Caco-2 (cell line): ENCODE data around the gene RTCB. TPM values are rescaled to one million over a fixed set of nuclear protein-coding genes. Genes with fewer than 3 reads are reported as not detected.
"Not testable (repeated sequence)": the region's sequence is repeated elsewhere in the genome, so short reads cannot be mapped to it uniquely, and the experiment has no call there.

Experiments
- BruUV-seq: library from RNA; stranded (reverse); fragments of 400-500 nt; replicated peaks from 2 replicates; lab custom pipeline; 2021; lab: Mats Ljungman, UMichigan
- CTCF ChIA-PET: fragments of 300-600 bp; sonication (Branson Sonifier 250); formaldehyde crosslinking; loops from one replicate; lab custom pipeline; 2022; ENCODE audit warnings: antibody characterized with exemption; lab: Charles Lee
- POLR2A ChIA-PET: fragments of 300-600 bp; sonication (Branson Sonifier 250); formaldehyde crosslinking; loops from one replicate; lab custom pipeline; 2022; ENCODE audit warnings: antibody characterized with exemption; lab: Charles Lee
- DNase-seq, 2 experiments: peaks; one replicate each; pipeline versions ENCODE4 v3.0.0 to v3.0.0-alpha.2; 2020 to 2022
- H3K27me3 ChIP-seq: replicated peaks from 2 replicates; pipeline ENCODE4 v1.6.0; 2011; ENCODE audit warnings: low read length; ENCODE audit not compliant: control insufficient read depth, insufficient read depth
- H3K36me3 ChIP-seq: 2 replicates; pipeline ENCODE4 v1.5.1; 2011; ENCODE audit warnings: low read length; ENCODE audit not compliant: control insufficient read depth, insufficient read depth
- H3K4me1 ChIP-seq: fragments of 250-450 bp; sonication (Bioruptor Pico); 2 replicates; pipeline ENCODE4 v1.5.1; 2020; ENCODE audit warnings: mild to moderate bottlenecking
- H3K4me3 ChIP-seq: 2 replicates; pipeline ENCODE4 v1.5.1; 2011; ENCODE audit warnings: low read depth, mild to moderate bottlenecking, control low read depth, low read length
- H3K9me3 ChIP-seq: fragments of 250-450 bp; sonication (Bioruptor Pico); 2 replicates; pipeline ENCODE4 v1.5.1; 2020; ENCODE audit warnings: mild to moderate bottlenecking, moderate library complexity
- H3K27ac Mint-ChIP-seq: one replicate; pipeline ENCODE4 v1.8.0; 2022; ENCODE audit warnings: mixed read lengths; ENCODE audit not compliant: unreplicated experiment
- H3K27me3 Mint-ChIP-seq: one replicate; pipeline ENCODE4 v1.8.0; 2022; ENCODE audit warnings: mixed read lengths; ENCODE audit not compliant: insufficient read depth, unreplicated experiment
- H3K36me3 Mint-ChIP-seq: one replicate; pipeline ENCODE4 v1.8.0; 2022; ENCODE audit warnings: mild to moderate bottlenecking, mixed read lengths; ENCODE audit not compliant: insufficient read depth, unreplicated experiment
- H3K4me1 Mint-ChIP-seq: one replicate; pipeline ENCODE4 v1.8.0; 2022; ENCODE audit warnings: low read depth, mixed read lengths; ENCODE audit not compliant: unreplicated experiment
- H3K4me3 Mint-ChIP-seq: one replicate; pipeline ENCODE4 v1.8.0; 2022; ENCODE audit warnings: mild to moderate bottlenecking, moderate library complexity, mixed read lengths; ENCODE audit not compliant: unreplicated experiment
- H3K9me3 Mint-ChIP-seq: one replicate; pipeline ENCODE4 v1.8.0; 2022; ENCODE audit warnings: mixed read lengths; ENCODE audit not compliant: unreplicated experiment
- intact Hi-C: fragments of 100-400 bp; cut with micrococcal nuclease; formaldehyde crosslinking; loops from one replicate; pipeline ENCODE4 v1.10.0; 2022; ENCODE audit not compliant: unreplicated experiment
- total RNA-seq: library from RNA; stranded (reverse); gene quantifications from 2 replicates; pipeline ENCODE4 v1.2.3, GENCODE V29; 2022
- TF ChIP-seq, protein P1 (sequence below), 2 experiments: fragments of 200-600 bp in 1 of 2; IDR thresholded peaks; 1 replicate in 1 of 2; 2 replicates in 1 of 2; pipeline versions ENCODE4 v1.5.1 to v1.8.0; 2011 to 2022; ENCODE audit warnings: antibody characterized with exemption in 1 of 2, control low read depth in 1 of 2, inconsistent platforms in 1 of 2, low read depth in 1 of 2, low read length in 1 of 2, mild to moderate bottlenecking in 1 of 2, moderate library complexity in 1 of 2; ENCODE audit not compliant: insufficient read depth in 1 of 2, severe bottlenecking in 1 of 2, unreplicated experiment in 1 of 2

RTCB gene
- total RNA-seq, 1 experiment from 2014 or later = 105 TPM

GRCh38 chr22:32353292-32353691 is 58.8 kb downstream of the RTCB start:
- BruUV-seq = no TSS peak
- TF ChIP-seq, protein P1, sequence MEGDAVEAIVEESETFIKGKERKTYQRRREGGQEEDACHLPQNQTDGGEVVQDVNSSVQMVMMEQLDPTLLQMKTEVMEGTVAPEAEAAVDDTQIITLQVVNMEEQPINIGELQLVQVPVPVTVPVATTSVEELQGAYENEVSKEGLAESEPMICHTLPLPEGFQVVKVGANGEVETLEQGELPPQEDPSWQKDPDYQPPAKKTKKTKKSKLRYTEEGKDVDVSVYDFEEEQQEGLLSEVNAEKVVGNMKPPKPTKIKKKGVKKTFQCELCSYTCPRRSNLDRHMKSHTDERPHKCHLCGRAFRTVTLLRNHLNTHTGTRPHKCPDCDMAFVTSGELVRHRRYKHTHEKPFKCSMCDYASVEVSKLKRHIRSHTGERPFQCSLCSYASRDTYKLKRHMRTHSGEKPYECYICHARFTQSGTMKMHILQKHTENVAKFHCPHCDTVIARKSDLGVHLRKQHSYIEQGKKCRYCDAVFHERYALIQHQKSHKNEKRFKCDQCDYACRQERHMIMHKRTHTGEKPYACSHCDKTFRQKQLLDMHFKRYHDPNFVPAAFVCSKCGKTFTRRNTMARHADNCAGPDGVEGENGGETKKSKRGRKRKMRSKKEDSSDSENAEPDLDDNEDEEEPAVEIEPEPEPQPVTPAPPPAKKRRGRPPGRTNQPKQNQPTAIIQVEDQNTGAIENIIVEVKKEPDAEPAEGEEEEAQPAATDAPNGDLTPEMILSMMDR (IDR thresholded peaks at IDR 0.05; ENCODE audit: insufficient read depth in 1 of 2, low read depth in 1 of 2, low read length in 1 of 2, severe bottlenecking in 1 of 2, unreplicated experiment in 1 of 2) = no peak

DNA sequence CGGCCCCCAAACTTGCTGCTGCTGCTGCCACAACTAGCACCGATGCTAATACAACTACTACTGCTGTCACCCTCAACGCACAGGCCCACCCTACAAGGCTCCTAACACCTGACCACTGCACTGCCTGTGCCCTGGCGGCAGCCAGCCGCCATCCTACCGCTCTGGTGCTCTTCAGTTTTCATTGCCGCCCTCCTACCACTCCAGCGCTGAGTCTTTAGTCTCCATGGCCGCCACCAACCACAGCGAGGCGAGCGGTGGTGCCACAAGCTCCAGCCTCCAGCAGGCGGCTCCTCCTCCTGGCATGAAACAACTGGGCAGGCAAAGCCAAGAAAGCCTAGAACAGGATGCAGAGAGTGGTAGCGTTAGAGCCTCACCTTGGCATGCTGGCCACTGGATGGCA is 59.4 kb downstream of the RTCB start:
- BruUV-seq = no TSS peak
- TF ChIP-seq, protein P1 (IDR thresholded peaks at IDR 0.05; ENCODE audit: insufficient read depth in 1 of 2, low read depth in 1 of 2, low read length in 1 of 2, severe bottlenecking in 1 of 2, unreplicated experiment in 1 of 2) = no peak
- DNase-seq = no peak
- no peaks in the 10 kb centered on the region for H3K27me3 ChIP-seq
- H3K4me3 ChIP-seq = no peak overlapping the region
- ChIA-PET CTCF (no interaction called here), POLR2A (no interaction called here)
- intact Hi-C loops = no loop called here
- no peaks in the 10 kb centered on the region for H3K4me1 ChIP-seq
- peaks cover 9% of the 10 kb centered on the region for H3K9me3 Mint-ChIP-seq
- no peak overlapping the region for H3K4me3 Mint-ChIP-seq
- no peaks in the 10 kb centered on the region for H3K36me3 Mint-ChIP-seq
- H3K9me3 ChIP-seq = no peaks in the 10 kb centered on the region
- H3K4me1 Mint-ChIP-seq = no peaks in the 10 kb centered on the region
- H3K27ac Mint-ChIP-seq = no peak overlapping the region
- no peaks in the 10 kb centered on the region for H3K36me3 ChIP-seq
- no peaks in the 10 kb centered on the region for H3K27me3 Mint-ChIP-seq

More at GRCh38 chr22:32353292-32353691, 58.8 kb downstream of the RTCB start:
- Mint-ChIP-seq H3K36me3 (no peaks in the 10 kb centered on the region), H3K27me3 (no peaks in the 10 kb centered on the region), H3K4me3 (no peak overlapping the region), H3K27ac (no peak overlapping the region), H3K4me1 (no peaks in the 10 kb centered on the region), H3K9me3 (peaks cover 9% of the 10 kb centered on the region)
- H3K9me3 ChIP-seq = no peaks in the 10 kb centered on the region
- H3K36me3 ChIP-seq = no peaks in the 10 kb centered on the region
- CTCF ChIA-PET = no interaction called here
- POLR2A ChIA-PET = no interaction called here
- no peaks in the 10 kb centered on the region for H3K27me3 ChIP-seq
- DNase-seq = no peak
- no peaks in the 10 kb centered on the region for H3K4me1 ChIP-seq
- H3K4me3 ChIP-seq = no peak overlapping the region
- intact Hi-C loops = no loop called here

- H3K9me3 Mint-ChIP-seq, H3K27me3 ChIP-seq, DNase-seq, H3K4me3 Mint-ChIP-seq, H3K27ac Mint-ChIP-seq, H3K36me3 ChIP-seq, H3K9me3 ChIP-seq, H3K4me1 Mint-ChIP-seq, H3K4me3 ChIP-seq, H3K27me3 Mint-ChIP-seq, BruUV-seq, POLR2A ChIA-PET, H3K4me1 ChIP-seq, intact Hi-C loops, H3K36me3 Mint-ChIP-seq, CTCF ChIA-PET: not testable (repeated sequence)
Measured at GRCh38 chr22:32351875-32352274, 60.2 kb downstream of the RTCB start.
